HCT116 (cell line): ENCODE data around the gene TMEM38B. TPM values are rescaled to one million over a fixed set of nuclear protein-coding genes. Genes with fewer than 3 reads are reported as not detected.
"Not testable (repeated sequence)": the region's sequence is repeated elsewhere in the genome, so short reads cannot be mapped to it uniquely, and the experiment has no call there.

Experiments used
- ATAC-seq: fragments of 200-7000 bp; cut with Tn5 transposase; 2 replicates; pipeline ENCODE4 v1.9.1; 2020; ENCODE audit warnings: mild to moderate bottlenecking, moderate library complexity
- BruUV-seq: library from RNA; stranded (reverse); fragments of 400-500 nt; replicated peaks from 2 replicates; lab custom pipeline; 2021; lab: Mats Ljungman, UMichigan
- CTCF ChIA-PET: fragments of 300-600 bp; sonication (Branson Sonifier 250); formaldehyde crosslinking; loops from one replicate; lab custom pipeline; 2021; ENCODE audit warnings: antibody characterized with exemption; lab: Charles Lee
- POLR2A ChIA-PET: fragments of 300-600, 350-600 bp; sonication (Branson Sonifier 250); formaldehyde crosslinking; loops from one replicate; lab custom pipeline; 2021; ENCODE audit warnings: antibody characterized with exemption; lab: Charles Lee
- RAD21 ChIA-PET, 2 experiments: fragments of 300-600 bp; sonication (Branson Sonifier 250); formaldehyde crosslinking; loops; one replicate each; lab custom pipeline; 2023; ENCODE audit warnings: low total read pairs in 2 of 2; ENCODE audit not compliant: uncharacterized antibody in 2 of 2, unreplicated experiment in 2 of 2, low non-redundant PET in 1 of 2; lab: Charles Lee
- DNase-seq: peaks from one replicate; pipeline ENCODE4 v3.0.0-alpha.2; 2010; ENCODE audit warnings: low read depth, low spot score
- H2AFZ ChIP-seq: fragments of 200-600 bp; shearing (Covaris generic), sonication (generic); 2 replicates; pipeline ENCODE4 v1.6.1; 2017; ENCODE audit warnings: low read depth, mixed run types, mixed read lengths, antibody characterized with exemption, low read length; ENCODE audit not compliant: poor library complexity, severe bottlenecking
- H3K27ac ChIP-seq: 2 replicates; pipeline ENCODE4 v1.5.1; 2012; ENCODE audit warnings: low read depth, low read length
- H3K27me3 ChIP-seq: fragments of 200-600 bp; sonication (generic); 2 replicates; pipeline ENCODE4 v1.6.1; 2016; ENCODE audit warnings: mixed run types, low read length, mixed read lengths; ENCODE audit not compliant: insufficient read depth
- H3K36me3 ChIP-seq, 2 experiments: fragments of 200-500 bp in 1 of 2; fragments of 200-600 bp in 1 of 2; sonication (Bioruptor generic) in 1 of 2; sonication (generic) in 1 of 2; 2 replicates each; pipeline versions ENCODE4 v1.5.1 to v1.6.1; 2014 to 2016; ENCODE audit warnings: low read length in 2 of 2, inconsistent platforms in 1 of 2, mixed read lengths in 1 of 2, mixed run types in 1 of 2; ENCODE audit not compliant: insufficient read depth in 2 of 2, control insufficient read depth in 1 of 2
- H3K4me1 ChIP-seq, 2 experiments: fragments of 200-600 bp in 1 of 2; sonication (generic) in 1 of 2; 2 replicates each; pipeline versions ENCODE4 v1.5.1 to v1.6.1; 2012 to 2017; ENCODE audit warnings: low read length in 2 of 2, inconsistent platforms in 1 of 2, mild to moderate bottlenecking in 1 of 2, mixed read lengths in 1 of 2, mixed run types in 1 of 2, moderate library complexity in 1 of 2; ENCODE audit not compliant: insufficient read depth in 2 of 2, control insufficient read depth in 1 of 2
- H3K4me2 ChIP-seq: fragments of 200-600 bp; sonication (generic); 2 replicates; pipeline ENCODE4 v1.6.1; 2017; ENCODE audit warnings: mixed run types, low read length, mixed read lengths
- H3K4me3 ChIP-seq, 2 experiments: fragments of 200-600 bp in 1 of 2; sonication (generic) in 1 of 2; replicated peaks in 1 of 2; 2 replicates each; pipeline ENCODE4 v1.5.1; 2011 to 2016; ENCODE audit warnings: low read length in 2 of 2, control low read depth in 1 of 2, low read depth in 1 of 2, mild to moderate bottlenecking in 1 of 2, mixed read lengths in 1 of 2, mixed run types in 1 of 2
- H3K79me2 ChIP-seq: fragments of 200-600 bp; sonication (generic); 2 replicates; pipeline ENCODE4 v1.6.1; 2017; ENCODE audit warnings: mild to moderate bottlenecking, mixed run types, low read length, moderate library complexity, mixed read lengths; ENCODE audit not compliant: insufficient read depth
- H3K9ac ChIP-seq: fragments of 200-600 bp; sonication (generic); 2 replicates; pipeline ENCODE4 v1.6.1; 2016; ENCODE audit warnings: low read length, mixed read lengths
- H3K9me2 ChIP-seq: fragments of 200-600 bp; sonication (generic), shearing (Covaris generic); 2 replicates; pipeline ENCODE4 v1.6.1; 2017; ENCODE audit warnings: mixed run types, mild to moderate bottlenecking, moderate library complexity; ENCODE audit not compliant: insufficient read depth
- H3K9me3 ChIP-seq, 2 experiments: fragments of 200-500 bp in 1 of 2; fragments of 200-600 bp in 1 of 2; sonication (Bioruptor generic) in 1 of 2; sonication (generic) in 1 of 2; 2 replicates each; pipeline ENCODE4 v1.6.1; 2014 to 2017; ENCODE audit warnings: low read length in 2 of 2, mixed read lengths in 2 of 2, inconsistent platforms in 1 of 2, low read depth in 1 of 2, mild to moderate bottlenecking in 1 of 2, mixed run types in 1 of 2, moderate library complexity in 1 of 2; ENCODE audit not compliant: control insufficient read depth in 1 of 2, insufficient read depth in 1 of 2
- H4K20me1 ChIP-seq: fragments of 200-600 bp; sonication (generic), shearing (Covaris generic); 2 replicates; pipeline ENCODE4 v1.6.1; 2017; ENCODE audit warnings: mixed run types, mild to moderate bottlenecking, moderate library complexity; ENCODE audit not compliant: insufficient read depth
- CEBPB ChIP-seq: IDR thresholded peaks from 2 replicates; pipeline ENCODE4 v1.6.1; 2012; ENCODE audit warnings: low read depth
- EGR1 ChIP-seq: IDR thresholded peaks from 2 replicates; pipeline ENCODE4 v1.6.1; 2012; ENCODE audit warnings: low read depth
- EZH2phosphoT487 ChIP-seq: fragments of 200-600 bp; IDR thresholded peaks from 2 replicates; pipeline ENCODE4 v1.6.1; 2018; ENCODE audit warnings: antibody characterized with exemption, borderline replicate concordance
- JUND ChIP-seq: IDR thresholded peaks from 2 replicates; pipeline ENCODE4 v1.6.1; 2012
- MAX ChIP-seq: IDR thresholded peaks from 2 replicates; pipeline ENCODE4 v1.6.1; 2012
- POLR2A ChIP-seq: IDR thresholded peaks from 2 replicates; pipeline ENCODE4 v1.7.0; 2011; ENCODE audit warnings: borderline replicate concordance; ENCODE audit not compliant: insufficient read depth, insufficient read length; ENCODE audit errors: extremely low read depth
- RAD21 ChIP-seq: IDR thresholded peaks from 2 replicates; pipeline ENCODE4 v1.6.1; 2012; ENCODE audit warnings: low read depth, mild to moderate bottlenecking
- REST ChIP-seq: IDR thresholded peaks from 2 replicates; pipeline ENCODE4 v1.6.1; 2012; ENCODE audit warnings: low read depth
- SIN3A ChIP-seq: IDR thresholded peaks from 2 replicates; pipeline ENCODE4 v1.6.1; 2012; ENCODE audit warnings: low read depth
- SP1 ChIP-seq: IDR thresholded peaks from 2 replicates; pipeline ENCODE4 v1.6.1; 2012; ENCODE audit warnings: low read depth
- YY1 ChIP-seq: IDR thresholded peaks from 2 replicates; pipeline ENCODE4 v1.6.1; 2011; ENCODE audit warnings: low read length, low read depth, moderate library complexity, mild to moderate bottlenecking; ENCODE audit not compliant: insufficient replicate concordance; ENCODE audit errors: extremely low read depth
- ZBTB33 ChIP-seq: IDR thresholded peaks from 2 replicates; pipeline ENCODE4 v1.6.1; 2011; ENCODE audit warnings: mild to moderate bottlenecking, low read length, moderate library complexity; ENCODE audit not compliant: insufficient replicate concordance; ENCODE audit errors: extremely low read depth
- ZFX ChIP-seq: fragments of 450-650 bp; IDR thresholded peaks from 2 replicates; pipeline ENCODE4 v1.6.1; 2017
- ZNF274 ChIP-seq: fragments of 200-500 bp; sonication (Bioruptor generic); IDR thresholded peaks from 2 replicates; pipeline ENCODE4 v1.6.1; 2014; ENCODE audit warnings: mild to moderate bottlenecking, low read depth, low read length, inconsistent platforms
- intact Hi-C: fragments of 100-400 bp; cut with micrococcal nuclease; formaldehyde crosslinking; loops from 2 replicates; pipeline ENCODE4 v1.10.0; 2022
- total RNA-seq: library from RNA; stranded (reverse); gene quantifications from one replicate; pipeline ENCODE4 v1.2.1, GENCODE V29; 2021; ENCODE audit not compliant: unreplicated experiment

The TMEM38B gene
- total RNA-seq, 1 experiment from 2014 or later = 24.5 TPM

GRCh38 chr9:105702207-105702606, 7.9 kb downstream of the TMEM38B start:
- Histone ChIP-seq H4K20me1 (no peaks in the 10 kb centered on the region), H3K27me3 (no peaks in the 10 kb centered on the region), H3K9ac (no peak overlapping the region)
- POLR2A ChIA-PET = no interaction called here
- no peak for TF ChIP-seq SIN3A
- no peak for TF ChIP-seq ZBTB33
- TF ChIP-seq POLR2A = no peak
- TF ChIP-seq ZFX = no peak
- TF ChIP-seq JUND = no peak
- TF ChIP-seq EGR1 = no peak
- no peak for TF ChIP-seq RAD21
- TF ChIP-seq YY1 = no peak
- TF ChIP-seq SP1 = no peak
- no peak for TF ChIP-seq EZH2phosphoT487
- no peak for TF ChIP-seq REST
- TF ChIP-seq ZNF274 = no peak
- TF ChIP-seq MAX = no peak
- TF ChIP-seq CEBPB = no peak
- TF ChIP-seq, all 23 proteins: peak for 0
- Histone ChIP-seq H3K9me2 (no peaks in the 10 kb centered on the region), H3K36me3 (no peaks in the 10 kb centered on the region), H2AFZ (no peak overlapping the region), H3K4me1 (peaks cover 0 to 6% of the 10 kb centered on the region in 2 experiments; a peak in 1 of 4 replicates), H3K4me2 (no peak overlapping the region), H3K79me2 (peaks cover 39% of the 10 kb centered on the region), H3K9me3 (no peaks in the 10 kb centered on the region), H3K27ac (no peak overlapping the region), H3K4me3 (no peak overlapping the region)
- DNase-seq = no peak
- intact Hi-C loops = no loop called here
- RAD21 ChIA-PET = no interaction called here
- CTCF ChIA-PET = no interaction called here
- ATAC-seq = no peak
- no TSS peak for BruUV-seq

- H3K9me3 ChIP-seq, DNase-seq, intact Hi-C loops, RAD21 ChIA-PET, BruUV-seq, H3K9ac ChIP-seq, H3K4me1 ChIP-seq, H4K20me1 ChIP-seq, H3K27me3 ChIP-seq, H3K27ac ChIP-seq, H3K36me3 ChIP-seq, POLR2A ChIA-PET, H3K9me2 ChIP-seq, ATAC-seq, H3K4me3 ChIP-seq, H3K4me2 ChIP-seq, CTCF ChIA-PET, H2AFZ ChIP-seq: not testable (repeated sequence)
- peaks cover 25% of the 10 kb centered on the region for H3K79me2 ChIP-seq
These were observed 9.3 kb downstream of the TMEM38B start for GRCh38 chr9:105703638-105704037.
